Kasumi-1 (cell line): ENCODE measurements around the gene PRODH2.
A peak's percentile ranks its signal among the peaks of the same experiment; 100 is the strongest.
"Not testable (repeated sequence)": the region's sequence is repeated elsewhere in the genome, so short reads cannot be mapped to it uniquely, and the experiment has no call there.

ENCODE experiments used
- DNase-seq, 2 experiments: peaks; one replicate each; lab custom pipeline; 2025; lab: John Stamatoyannopoulos, UW

The PRODH2 gene

DNA sequence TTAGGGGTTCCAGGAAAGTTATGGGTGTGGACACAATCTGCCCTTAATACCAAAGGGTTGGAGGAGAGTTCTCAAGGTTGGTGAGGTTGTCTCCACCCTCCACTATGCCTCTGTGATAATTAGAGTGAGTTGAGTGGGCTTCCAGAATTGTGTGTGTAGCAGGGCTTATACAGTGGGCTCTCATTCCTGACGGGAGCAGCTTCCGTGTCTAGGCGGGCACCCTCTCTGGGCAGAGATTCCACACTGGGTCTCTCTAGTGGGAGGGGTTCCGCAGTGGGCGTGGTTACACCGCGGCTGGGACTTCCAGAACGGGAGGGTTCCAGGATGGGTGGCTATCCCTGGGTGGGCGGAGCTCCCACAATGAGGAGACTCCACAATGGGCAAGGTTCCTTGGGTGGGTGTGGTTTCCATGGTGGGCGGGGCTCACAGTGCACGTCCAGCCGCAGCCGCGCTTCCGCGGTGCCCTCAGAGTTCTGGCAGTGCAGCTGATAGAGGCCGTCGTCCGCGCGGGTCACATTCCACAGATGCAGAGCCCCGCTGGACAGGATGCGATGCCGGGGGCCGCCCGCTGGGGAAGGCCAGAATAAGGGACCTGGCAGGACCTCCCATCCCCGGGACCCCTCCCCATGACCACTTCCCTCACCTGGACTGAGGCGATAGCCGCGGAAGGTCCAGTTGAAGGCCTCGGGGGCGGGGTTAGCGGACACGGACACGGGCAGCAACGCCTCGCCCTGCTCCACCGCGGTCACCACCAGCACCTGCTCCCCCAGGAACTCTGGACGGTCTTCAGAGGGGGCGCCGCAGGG lies 31.2 kb upstream of the PRODH2 start:
- DNase-seq = no peak

DNA sequence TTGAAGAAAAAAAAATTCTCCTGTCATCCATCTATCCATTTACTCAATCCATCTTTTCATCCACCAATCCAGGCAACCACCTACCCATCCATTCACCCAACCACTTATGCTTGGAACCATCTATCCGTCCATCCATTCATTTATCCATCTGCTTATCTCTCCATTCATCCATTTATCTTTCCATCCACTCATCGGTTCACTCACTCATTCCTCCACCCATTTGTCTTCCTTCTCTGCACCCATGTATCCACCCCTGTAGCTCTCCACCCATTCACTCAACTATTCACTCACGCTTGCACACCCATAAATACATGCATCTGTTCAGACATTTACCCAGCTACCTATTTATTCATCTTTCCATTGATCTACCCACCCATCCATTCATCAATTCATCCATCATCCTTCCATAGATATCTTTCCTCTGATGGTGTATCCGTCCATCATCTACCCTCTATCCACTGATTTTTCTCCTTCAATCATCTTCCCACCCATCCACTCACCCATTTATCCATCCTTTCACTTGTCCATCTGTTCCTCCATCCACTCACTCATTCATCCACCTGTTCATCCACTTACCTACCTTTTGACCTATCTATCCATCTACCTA lies 30.1 kb upstream of the PRODH2 start:
- no peak for DNase-seq

DNA sequence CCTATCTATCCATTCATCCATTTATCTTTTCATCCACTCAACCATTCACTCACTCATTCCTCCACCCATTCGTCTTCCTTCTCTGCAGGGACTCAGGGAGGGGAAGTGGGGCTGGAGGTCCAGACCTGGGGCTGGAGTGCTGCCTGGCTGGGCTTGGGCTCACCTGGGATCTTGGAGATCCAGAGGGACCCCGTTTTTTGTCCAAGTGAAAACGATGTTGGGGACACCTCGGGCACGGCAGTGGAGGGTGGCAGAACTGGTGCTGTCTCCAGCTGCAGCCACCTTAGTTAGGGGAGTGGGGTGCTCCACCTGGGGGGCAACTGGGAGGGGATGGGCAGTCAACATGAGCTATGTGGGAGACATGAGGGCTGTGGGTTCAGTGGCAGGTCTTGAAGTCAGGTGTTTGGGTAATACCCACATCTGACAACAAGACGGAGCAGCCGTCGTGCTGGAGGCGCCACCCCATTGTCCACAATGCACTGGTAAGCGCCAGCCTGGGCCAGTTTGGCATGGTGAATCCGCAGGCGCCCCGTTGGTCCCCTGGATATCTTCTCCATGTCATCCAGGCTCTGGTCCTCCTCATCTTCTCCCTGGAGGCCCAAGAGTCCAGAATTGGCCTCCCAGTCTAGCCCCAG lies 29.4 kb upstream of the PRODH2 start:
- no peak for DNase-seq

DNA sequence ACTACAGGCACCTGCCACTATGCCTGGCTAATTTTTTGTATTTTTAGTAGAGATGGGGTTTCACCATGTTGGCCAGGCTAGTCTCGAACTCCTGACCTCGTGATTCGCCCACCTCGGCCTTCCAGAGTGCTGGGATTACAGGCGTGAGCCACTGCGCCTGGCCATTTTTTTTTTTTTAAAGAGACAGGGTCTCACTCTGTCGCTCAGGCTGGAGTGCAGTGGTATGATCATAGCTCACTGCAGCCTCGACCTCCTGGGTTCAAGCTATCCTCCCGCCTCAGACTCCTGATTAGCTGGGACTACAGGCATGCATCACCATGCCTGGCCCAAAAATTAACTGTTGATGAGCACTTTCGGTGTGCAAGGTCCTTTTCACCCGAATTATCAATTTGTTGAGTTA lies 23.5 kb upstream of the PRODH2 start:
- not testable (repeated sequence) for DNase-seq

DNA sequence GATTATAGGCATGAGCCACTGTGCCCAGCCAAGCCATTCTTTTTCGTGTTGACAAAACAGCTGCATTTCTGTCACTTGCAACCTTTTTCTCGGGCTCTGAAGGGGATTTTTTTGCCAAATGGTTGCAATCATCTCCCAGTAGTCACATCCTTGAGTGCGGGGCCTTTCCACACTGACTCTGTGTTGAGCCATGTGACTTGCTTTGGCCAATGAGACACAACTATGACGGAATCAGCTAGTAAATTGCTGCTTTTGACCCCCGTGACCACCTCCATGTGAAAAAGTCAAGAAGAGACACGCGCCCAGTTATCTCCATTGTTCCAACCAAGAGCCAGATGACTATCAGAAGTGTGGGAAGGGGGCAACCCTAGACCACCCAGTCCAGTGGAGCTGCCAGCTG lies 21.3 kb upstream of the PRODH2 start:
- DNase-seq = no peak

DNA sequence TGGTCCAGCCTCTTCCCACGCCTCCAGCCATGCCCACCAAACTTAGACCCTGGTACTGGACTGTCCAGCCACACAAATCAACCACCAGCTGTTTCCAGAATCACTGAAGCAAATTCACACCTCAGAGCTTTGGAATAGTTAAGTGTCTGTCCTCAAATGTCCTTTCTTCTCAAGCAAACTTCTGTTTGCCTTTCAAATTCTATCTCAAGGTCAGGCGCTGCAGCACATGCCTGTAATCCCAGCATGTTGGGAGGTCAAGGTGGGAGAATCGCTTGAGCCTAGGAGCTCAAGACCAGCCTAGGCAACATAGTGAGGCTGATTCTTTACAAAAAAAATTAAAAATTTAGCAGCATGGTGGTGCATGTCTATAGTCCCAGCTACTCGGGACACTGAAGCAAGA lies 19.4 kb upstream of the PRODH2 start:
- DNase-seq = no peak

DNA sequence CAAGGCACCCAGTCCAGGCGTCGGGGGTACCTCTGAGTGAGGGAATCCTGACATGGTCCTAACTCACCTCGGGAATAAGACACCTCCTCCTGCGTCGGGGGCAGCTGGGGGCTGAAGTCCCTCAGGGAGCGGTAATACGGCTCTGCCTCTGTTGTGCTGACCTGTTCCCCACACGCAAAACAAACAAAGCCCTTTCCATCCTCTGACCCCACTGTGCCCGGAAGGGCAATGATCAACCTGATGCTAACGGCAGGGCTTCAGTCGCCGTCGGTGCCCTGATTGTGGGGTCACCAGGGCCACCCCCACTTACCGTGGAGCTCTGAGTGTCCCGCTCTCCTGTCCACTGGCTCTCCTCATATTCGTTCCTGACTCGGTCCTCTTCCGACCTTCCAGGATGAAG lies 18.3 kb upstream of the PRODH2 start:
- no peak for DNase-seq

DNA sequence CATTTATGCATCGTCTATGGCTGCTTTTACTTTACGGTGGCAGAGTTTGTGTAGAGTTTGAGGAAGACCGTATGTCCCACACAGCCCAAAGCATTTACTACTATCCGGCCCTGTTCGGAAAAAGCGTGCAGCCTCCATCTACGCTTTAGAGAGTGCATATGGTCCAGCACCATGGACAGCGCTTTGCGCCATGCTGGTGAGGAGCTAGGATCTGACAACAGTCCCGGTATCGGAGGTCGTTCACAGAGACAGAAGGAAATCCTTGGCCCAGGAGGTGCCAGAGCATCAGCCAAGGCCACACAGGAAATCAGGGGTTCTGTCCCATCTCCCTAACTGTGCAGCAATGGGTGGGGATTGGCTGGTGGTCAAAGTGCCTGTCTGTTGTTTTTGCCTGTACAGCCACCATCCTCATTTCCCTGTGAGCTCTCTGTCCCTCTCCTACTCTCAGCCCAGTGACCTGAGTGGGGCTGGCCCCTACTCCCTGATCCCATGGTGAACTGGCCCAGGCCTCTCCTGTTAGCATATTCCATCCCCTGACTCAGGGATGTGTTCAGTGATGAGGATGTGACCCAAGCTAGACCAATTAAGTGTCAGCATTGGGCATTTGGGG lies 16.2 kb upstream of the PRODH2 start:
- DNase-seq = peak; percentile 47 to 63

DNA sequence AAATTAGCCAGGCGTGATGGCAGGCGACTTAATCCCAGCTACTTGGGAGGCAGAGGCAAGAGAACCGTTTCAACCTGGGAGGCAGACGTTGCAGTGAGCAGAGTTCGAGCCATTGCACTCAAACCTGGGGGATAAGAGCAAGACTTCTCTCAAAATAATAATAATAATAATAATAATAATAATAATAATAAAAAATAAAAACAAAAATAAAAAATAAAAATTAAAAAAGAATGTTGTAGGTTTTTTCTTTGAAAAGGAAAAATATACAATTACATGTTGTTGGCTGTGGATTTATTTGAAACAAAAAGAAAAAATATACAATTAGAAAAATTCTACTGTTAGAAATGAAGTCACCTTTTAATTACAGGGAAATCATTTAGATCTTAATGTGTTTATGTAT lies 11.5 kb upstream of the PRODH2 start:
- no peak for DNase-seq

DNA sequence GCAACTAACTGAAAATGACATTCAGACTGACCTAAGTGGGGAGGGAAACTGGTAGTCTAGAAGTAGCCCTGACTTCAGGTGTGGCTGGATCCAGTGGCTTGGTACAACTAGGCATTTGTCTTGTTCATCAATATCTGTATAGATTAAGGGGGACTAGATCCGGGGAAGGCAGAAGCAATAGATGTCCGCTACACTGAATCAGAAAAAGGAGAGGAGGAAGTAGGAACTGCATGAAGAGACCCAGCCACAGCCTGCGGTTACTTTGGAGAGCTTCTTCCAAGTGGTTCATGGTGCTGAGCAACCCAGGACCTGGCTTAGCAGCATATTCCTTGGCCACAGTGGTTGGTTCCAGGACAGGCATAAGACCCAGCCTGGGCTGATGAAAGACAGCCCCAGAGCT lies 9.9 kb upstream of the PRODH2 start:
- DNase-seq = peak; percentile 96 to 97

DNA sequence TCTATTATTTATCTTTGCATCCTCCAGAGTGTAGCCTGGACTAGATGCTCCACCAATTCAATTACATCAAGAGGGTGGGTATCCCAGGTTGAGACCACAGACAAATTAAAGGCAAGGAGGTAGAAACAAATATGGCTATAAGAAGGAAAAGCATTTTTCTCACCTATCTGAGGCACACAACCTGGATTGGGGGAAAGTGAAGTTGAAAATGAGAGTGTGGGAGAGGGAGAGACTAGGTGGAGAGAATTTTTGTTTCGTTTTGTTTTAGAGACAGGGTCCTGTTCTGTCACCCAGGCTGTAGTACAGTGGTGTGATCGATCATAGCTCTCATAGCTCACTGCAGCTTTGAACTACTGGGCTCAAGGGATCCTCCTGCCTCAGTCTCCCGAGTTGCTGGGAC lies 5.8 kb upstream of the PRODH2 start:
- no peak for DNase-seq

DNA sequence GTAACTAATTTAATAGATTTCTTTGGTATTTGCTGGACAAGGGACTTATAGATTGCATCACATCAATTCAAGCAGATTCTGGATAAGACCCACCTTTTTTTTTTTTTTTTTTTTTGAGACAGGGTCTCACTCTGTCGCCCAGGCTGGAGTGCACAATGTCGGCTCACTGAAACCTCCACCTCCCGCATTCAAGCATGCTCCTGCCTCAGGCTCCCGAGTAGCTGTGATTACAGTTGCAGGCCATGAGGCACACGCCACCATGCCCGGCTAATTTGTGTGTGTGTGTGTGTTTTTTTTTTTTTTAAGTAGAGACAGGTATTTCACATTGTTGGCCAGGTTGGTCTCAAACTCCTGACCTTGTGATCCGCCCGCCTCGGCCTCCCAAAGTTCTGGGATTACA lies 4.2 kb upstream of the PRODH2 start:
- DNase-seq = no peak

DNA sequence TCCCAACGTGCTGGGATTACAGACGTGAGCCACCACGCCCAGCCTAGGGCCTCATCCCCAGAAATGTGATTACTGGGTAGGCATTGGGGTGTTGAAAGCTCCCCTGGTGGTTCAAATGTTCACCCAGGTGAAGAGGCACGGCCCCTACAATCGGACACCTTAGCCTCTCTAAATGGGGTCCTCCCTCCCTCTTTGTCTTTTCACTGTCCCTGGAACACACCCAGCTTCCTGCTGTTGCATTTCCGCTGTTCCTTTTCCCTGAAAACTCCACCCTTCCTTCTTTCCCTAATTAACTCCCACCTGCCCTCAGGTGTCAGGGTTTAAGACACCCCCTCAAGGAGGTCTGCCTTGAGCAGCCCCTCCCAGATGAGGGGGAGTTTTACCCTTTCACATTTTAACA lies 3.6 kb upstream of the PRODH2 start:
- DNase-seq = no peak

DNA sequence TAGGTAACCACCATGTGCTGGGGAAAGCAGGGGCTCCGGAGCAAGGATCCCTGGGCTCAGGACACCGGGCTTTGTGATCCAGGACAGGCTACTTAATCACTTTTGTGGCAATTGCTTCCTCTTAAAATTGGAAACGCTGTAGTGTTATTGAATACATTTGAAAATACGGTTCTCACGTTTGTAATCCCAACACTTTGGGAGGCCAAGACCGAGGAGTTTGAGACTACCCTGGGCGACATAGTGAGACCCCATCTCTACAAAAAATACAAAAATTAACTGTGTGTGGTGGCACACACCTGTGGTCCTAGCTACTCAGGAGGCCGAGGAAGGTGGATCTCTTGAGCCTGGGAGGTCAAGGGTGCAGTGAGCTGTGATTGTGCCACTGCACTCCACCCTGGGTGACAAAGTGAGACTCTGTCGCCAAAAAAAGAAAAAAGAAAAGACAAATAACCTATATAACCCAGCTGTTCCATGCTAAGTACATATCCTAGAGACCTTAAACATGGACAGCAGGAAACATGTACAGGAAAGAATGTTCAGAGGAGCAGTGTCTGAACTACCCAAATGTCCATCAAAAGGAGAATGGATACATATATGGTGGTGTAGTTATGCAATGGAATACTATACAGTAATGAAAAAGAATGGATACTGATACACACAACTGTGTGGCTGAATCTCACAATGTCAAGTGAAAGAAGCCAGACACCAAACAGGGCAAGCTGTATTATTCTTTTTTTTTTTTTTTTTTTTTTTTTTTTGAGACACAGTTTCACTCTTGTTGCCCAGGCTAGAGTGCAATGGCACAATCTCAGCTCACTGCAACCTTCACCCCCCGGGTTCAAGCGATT lies 622 bp upstream of the PRODH2 start:
- no peak for DNase-seq

DNA sequence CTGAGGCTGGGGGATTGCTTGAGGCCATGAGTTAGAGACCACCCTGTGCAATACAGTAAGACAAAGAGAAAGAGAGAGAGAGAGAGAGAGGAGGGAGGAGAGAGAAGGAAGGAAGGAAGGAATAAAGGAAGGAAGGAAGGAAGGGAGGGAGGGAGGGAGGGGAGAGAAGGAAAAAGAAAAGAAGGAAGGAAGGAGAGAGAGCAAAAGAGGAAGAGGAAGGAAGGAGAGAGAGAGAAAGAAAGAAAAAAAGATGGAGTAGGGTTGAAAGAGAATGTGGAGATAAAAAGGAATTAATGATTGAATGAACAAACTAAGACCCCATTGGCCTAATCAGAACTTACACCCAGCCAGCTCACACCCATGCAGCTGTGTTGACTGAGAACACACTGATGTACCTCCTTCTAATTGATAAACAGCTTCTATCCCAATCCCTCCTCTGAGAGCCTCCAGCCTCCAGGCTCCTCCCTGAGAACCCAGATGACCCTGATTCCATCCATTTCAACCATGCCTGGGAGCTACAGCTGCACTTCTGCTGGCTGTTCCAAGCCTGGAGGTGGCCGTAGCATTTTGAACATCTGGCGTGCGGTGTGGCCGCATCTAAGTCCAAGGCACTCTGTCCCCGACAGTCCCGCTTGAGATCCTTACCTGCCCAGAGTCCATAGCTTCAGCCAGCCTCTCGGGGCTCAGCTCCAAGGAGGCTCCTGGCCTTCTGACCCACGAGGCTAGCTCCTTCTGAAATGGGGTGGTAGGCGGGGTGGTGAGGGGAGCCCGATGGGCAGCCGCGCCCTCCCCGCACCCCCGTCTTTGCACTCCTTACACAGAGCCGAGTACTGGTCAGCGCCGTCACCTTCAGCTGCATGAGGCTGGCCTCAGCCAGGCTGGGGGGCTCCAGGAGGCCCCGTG lies 1.1 kb downstream of the PRODH2 start:
- no peak for DNase-seq

DNA sequence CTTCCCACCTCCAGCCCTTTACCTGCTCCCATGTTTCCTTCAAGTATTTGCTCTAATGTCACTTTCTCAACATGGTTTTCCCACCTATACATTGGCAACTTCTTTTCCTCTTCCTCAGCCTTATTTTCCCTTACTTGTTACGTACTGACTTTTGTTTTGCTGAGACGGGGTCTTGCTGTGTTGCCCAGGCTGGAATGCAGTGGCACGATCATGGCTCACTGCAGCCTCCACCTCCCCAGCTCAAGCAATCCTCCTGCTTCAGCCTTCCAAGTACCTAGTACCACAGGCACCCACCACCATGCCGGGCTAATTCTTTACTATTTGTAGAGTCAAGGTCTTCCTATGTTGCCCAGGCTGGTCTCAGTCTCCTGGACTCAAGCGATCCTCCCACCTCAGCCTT lies 5.0 kb downstream of the PRODH2 start:
- no peak for DNase-seq

DNA sequence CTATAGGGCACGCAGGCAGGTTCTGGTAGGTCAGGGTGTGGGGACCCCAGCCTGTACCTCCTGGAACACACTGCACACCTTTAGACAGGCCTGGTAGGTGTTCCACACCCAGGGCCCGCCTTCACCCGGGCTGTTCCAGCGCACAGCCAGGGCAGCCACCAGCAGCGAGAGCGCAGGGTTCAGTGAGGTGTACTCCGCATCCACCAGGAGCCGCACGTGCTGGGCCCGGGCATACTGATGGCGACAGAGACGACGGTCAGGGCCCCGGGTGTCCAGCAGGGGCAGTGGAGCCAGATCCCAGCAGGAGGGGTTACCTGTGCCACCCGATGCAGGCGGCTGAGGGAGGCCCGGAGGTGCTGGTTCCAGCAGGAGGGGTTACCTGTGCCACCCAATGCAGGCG lies 6.0 kb downstream of the PRODH2 start:
- no peak for DNase-seq

DNA sequence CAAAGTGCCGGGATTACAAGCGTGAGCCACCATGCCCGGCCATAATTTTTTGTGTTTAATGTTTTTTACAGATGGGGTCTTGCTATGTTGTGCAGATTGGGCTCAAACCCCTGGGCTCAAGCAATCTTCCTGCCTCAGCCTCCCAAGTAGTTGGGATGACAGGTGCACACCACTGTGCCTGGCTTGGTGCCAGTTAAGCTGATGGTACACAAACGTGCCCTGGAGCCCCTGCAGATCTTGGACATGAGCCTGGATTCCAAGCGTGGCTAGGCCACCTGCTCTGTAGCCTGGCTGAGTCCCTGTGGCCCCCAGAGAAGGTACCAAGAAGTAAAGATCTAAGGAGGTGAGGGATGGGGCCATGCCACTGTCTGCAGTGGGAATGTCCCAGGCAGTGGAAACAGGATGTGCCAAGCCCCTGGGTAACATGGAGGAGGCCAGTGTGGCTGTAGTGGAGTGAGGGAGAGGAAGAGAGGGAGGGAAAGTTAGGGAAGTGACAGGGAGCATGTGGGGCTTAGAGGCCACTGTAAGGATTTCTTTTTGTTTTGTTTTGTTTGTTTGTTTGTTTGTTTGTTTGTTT lies 7.0 kb downstream of the PRODH2 start:
- no peak for DNase-seq

DNA sequence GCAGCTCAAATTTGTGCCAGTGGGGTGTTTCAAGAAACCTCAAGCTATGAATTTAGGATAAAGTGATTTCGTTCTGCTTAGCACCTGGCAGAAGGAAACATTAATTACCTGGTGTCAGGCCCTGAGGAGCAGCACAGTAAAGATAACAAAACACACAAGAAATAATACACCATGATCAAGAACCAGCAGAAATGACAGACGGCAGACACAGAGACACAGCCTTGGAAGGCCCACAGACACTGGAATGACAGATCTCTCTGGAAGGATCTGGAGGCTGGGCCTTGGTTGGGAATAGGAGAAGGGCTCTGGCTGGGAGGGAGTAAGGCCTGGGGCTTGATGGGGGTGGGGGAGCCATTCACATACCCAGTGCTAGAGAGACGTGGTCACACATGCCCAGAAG lies 10.8 kb downstream of the PRODH2 start:
- no peak for DNase-seq

DNA sequence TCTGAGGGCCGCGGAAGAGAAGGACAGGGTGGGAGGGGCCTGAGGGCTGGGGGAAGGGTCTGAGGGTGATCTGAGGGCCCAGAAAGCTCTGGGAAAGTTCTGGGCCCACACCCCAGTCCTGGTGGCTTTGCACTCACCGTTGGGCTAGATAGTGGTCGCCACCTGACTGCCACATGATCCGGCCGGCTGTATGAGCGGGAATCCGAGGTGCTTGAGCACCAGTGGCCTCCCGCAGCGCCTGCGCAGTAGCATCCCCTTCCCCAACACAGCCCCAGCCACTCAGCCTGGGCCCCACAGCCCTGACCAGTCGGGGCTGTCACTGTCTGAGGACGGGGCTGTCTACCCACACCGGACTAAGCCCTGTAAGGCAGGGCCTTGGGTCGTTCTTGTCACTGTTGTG lies 15.0 kb downstream of the PRODH2 start:
- DNase-seq = no peak
